SK-N-SH (cell line): ENCODE data around the gene C11orf98.
"Not testable (repeated sequence)": the region's sequence is repeated elsewhere in the genome, so short reads cannot be mapped to it uniquely, and the experiment has no call there.

Source experiments
- FOXM1 ChIP-seq: IDR thresholded peaks from 2 replicates; pipeline ENCODE4 v1.4.0; 2012; ENCODE audit warnings: low read depth, mild to moderate bottlenecking
- JUND ChIP-seq: IDR thresholded peaks from 2 replicates; pipeline ENCODE4 v1.4.0; 2012
- REST ChIP-seq: IDR thresholded peaks from 2 replicates; pipeline ENCODE4 v1.6.1; 2012; ENCODE audit warnings: mild to moderate bottlenecking, low read depth, low read length, moderate library complexity
- TF ChIP-seq, protein P1 (sequence below): fragments of 200-600 bp; sonication (generic); IDR thresholded peaks from 2 replicates; pipeline ENCODE4 v1.6.1; 2017; ENCODE audit warnings: antibody characterized with exemption, mild to moderate bottlenecking, moderate library complexity
- TF ChIP-seq, protein P2 (sequence below): IDR thresholded peaks from 2 replicates; pipeline ENCODE4 v1.4.0; 2012; ENCODE audit warnings: low read depth, borderline replicate concordance

DNA sequence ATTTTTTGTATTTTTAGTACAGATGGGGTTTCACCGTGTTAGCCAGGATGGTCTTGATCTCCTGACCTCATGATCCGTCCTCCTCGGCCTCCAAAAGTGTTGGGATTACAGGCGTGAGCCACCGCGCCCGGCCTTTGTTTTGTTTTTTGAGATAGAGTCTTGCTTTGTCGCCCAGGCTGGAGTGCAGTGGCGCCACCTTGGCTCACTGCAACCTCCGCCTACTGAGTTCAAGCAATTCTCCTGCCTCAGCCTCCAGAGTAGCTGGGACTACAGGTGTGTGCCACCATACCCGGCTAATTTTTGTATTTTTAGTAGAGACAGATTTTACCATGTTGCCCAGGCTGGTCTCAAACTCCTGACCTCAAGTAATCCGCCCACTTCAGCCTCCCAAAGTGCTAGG is 14.7 kb downstream of the C11orf98 start:
- TF ChIP-seq FOXM1, REST, JUND: not testable (repeated sequence)
- TF ChIP-seq, protein P1, sequence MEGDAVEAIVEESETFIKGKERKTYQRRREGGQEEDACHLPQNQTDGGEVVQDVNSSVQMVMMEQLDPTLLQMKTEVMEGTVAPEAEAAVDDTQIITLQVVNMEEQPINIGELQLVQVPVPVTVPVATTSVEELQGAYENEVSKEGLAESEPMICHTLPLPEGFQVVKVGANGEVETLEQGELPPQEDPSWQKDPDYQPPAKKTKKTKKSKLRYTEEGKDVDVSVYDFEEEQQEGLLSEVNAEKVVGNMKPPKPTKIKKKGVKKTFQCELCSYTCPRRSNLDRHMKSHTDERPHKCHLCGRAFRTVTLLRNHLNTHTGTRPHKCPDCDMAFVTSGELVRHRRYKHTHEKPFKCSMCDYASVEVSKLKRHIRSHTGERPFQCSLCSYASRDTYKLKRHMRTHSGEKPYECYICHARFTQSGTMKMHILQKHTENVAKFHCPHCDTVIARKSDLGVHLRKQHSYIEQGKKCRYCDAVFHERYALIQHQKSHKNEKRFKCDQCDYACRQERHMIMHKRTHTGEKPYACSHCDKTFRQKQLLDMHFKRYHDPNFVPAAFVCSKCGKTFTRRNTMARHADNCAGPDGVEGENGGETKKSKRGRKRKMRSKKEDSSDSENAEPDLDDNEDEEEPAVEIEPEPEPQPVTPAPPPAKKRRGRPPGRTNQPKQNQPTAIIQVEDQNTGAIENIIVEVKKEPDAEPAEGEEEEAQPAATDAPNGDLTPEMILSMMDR, result not testable (repeated sequence)
- TF ChIP-seq, protein P2, sequence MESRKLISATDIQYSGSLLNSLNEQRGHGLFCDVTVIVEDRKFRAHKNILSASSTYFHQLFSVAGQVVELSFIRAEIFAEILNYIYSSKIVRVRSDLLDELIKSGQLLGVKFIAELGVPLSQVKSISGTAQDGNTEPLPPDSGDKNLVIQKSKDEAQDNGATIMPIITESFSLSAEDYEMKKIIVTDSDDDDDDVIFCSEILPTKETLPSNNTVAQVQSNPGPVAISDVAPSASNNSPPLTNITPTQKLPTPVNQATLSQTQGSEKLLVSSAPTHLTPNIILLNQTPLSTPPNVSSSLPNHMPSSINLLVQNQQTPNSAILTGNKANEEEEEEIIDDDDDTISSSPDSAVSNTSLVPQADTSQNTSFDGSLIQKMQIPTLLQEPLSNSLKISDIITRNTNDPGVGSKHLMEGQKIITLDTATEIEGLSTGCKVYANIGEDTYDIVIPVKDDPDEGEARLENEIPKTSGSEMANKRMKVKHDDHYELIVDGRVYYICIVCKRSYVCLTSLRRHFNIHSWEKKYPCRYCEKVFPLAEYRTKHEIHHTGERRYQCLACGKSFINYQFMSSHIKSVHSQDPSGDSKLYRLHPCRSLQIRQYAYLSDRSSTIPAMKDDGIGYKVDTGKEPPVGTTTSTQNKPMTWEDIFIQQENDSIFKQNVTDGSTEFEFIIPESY, result not testable (repeated sequence)
